GM18508 (cell line): ENCODE measurements around the gene NPC2.
A peak's percentile ranks its signal among the peaks of the same experiment; 100 is the strongest.
"Not testable (repeated sequence)": the region's sequence is repeated elsewhere in the genome, so short reads cannot be mapped to it uniquely, and the experiment has no call there.

Experiments
- ATAC-seq: cut with Tn5 transposase; IDR thresholded peaks from one replicate; pipeline ENCODE4 v1.9.1; 2021; ENCODE audit warnings: moderate number of reproducible peaks; ENCODE audit not compliant: insufficient read depth, unreplicated experiment

The NPC2 gene

DNA sequence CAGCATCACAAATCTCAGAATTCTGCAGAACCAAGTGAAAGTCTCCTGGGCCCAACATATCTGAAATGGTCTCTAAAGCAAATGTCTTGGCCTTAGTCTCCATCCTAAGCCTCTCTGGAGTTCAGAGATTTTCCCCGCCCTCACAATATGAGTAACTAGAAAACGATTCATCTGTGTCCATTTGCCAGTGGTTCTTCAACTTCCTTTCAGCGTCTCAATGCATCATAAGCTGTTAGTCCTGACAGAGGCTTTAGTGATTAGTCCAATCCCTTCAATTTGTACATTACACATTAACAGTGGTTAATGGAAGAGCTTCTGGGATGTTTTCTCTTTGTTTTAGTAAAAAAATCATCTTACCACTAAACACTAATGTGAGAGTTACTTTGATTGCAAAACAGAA lies 17.4 kb downstream of the NPC2 start:
- ATAC-seq, result no peak

DNA sequence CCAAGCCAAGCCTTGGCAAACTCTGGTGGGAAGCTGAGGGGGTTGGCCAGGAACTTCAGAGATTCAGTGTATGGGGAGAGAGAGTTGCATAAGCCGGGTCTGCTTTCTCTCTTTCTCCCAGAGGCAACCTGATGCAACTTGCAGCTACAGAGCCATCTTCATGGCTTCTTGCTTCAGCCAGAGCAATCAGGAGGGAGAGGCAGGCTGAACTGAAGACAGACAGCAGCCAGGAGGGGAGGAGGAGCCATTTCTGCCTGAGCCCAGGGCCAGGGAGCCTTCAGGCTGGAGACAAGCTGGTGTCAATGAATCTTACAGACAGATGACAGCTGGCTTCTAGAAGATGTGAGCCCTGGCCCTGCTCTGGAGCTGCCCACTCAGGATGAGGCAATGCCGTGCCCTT lies 18.7 kb downstream of the NPC2 start:
- no peak for ATAC-seq

DNA sequence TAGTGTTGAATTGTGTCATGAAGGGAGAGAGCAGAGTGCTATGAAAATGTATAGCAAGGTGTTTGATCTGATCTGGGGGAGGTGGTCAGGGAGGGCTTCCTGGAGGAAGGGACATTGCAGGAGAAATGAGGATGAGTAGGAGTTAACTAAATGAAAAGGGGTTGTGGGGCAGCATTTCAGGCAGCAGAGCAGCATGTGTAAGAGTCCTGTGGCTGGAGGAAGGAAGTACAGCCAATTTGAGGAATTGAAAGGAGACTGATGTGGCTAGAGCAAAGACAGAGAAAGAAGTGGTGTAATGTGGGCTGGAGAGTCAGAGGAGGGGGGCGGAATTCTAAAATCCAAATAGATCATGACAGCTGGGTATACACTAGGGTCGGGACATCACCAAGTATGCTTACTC lies 20.5 kb downstream of the NPC2 start:
- ATAC-seq, result no peak

DNA sequence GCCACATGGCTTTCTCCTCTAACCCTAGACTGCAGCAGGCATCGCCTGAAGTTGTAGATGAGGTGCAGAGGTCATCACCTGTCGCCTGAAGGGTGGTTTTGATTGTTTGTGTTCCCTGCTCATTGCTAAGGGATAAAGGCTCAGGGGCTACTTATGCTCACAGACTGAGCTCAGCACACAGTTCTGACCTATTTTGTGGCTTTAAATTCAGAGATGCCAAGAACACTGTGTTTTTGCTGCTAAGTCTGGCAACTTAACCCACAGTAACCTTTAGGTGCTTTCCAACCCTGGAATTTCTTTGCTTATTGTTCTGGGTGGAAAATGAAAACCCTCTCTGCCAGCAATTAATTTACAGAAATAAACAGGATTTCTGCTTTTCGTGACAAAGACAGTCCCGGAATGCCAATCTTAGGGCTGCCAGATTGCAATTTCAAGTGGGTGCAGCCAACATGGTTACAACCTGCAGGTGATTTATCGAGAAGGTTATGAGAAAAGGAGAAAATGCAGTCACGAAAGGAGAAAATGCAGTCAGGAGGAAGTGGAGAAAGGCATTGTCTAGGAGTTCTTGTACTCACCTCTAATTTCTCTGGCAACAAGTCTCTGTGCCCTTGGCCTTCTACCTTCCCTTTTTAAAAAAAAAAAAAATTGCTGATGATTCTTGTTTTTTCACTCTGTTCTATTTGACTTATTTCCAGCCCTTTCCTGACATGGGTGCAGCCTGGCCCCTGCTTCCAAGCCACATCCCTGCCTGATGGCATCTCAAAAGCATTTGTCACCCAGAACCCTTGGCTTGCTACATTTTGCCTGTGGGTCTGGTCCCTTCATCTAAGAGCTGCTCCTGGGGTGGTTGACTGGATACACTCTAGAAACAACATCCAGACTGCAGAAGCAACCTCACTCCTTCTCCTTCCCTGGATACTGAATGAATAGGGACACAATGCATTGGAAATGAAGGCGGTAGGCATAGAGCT lies 23.3 kb downstream of the NPC2 start:
- no peak for ATAC-seq

DNA sequence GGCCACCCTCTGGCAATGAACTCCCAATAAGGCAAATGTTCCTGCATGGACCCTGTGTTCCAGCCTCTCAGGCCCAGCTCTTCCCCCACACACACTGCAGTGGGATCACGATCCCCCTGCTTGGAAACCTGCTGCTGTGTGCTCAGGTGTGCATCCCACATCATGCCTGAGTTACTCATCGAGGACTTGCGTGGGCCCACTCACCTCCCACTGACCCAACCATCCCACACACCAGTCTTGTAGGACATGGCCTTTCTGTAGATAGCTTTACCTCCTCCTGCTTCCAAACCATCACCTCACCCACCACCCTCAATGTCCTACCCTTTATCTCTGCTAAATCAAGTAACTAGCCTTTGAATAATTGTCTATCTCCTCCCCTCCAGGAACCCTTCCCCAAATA lies 24.6 kb downstream of the NPC2 start:
- ATAC-seq, result no peak

DNA sequence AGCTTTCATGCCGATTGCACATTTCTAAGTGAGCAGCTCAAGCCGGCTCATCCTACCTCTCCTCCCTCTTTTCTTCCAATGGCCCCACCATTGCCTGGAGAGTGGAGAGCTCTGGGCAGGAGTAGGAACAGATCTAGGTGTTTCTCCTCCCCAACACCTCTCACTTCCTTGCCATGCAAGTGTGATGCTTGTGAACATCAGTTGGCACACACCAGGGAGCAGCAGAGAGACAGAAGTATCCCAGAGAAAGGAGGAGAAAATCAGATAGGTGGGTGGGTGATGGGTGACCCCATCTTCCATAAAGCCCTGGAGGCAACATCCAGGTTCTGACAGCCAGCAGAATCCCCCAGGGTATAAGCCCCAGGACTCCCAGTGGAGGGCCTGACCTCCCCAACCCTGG lies 27.8 kb downstream of the NPC2 start:
- ATAC-seq, result no peak

DNA sequence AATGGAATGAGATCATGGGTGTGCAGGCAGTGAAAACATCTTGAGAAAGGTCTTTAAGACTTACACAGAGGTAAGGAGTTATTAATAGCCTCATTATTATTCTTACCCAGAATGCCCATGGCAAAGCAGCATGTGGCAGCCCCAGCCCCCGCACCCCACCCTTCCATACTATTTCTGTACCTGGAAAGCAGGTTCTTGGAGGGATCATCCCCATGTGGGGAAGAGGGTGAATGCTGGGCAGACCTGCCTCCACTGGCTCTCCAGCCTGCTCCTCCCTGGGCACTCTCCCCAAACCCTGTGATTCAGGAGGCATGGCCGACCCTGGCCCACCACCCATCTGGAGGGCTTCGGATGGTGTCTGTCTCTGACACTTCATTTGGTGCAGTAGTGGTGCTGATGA lies 28.3 kb downstream of the NPC2 start:
- ATAC-seq, result no peak

DNA sequence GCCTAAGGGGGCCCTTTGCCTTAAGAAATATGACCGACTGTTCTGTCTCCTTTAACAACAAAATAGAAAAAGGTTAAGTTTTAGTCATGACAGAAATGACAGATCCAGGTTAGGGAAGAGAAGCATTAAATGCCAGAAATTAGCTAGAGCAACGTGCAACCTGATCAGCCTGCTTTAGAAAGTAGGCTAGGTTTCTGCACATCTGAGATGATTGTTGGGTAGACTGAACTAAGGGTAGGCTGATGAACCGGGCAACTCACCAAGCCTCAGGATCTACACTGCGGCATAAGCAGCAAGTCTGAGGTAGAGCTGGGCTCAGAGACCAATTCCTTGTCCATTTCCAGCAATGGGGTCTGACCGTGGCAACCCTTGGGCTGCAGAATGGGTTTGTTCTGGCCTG lies 29.4 kb downstream of the NPC2 start:
- no peak for ATAC-seq

DNA sequence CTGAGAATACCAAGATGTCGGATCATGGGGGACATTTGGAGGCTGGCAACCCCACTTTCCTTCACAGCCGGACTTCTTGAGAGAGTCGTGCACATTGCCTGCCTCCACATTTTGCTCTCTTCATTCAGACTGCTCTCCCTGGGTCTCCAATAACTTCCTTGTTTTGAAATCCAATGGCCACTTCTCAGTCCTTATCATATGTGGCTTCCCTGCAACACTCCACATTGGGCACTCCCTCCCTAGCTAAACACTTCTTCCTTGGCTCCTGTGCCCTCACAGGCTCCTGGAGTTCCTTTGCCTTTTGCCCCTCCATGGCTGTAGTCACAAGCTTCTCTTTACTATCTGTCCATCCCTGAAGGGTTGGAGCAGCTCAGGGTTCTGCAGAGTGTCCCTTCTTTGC lies 30.1 kb downstream of the NPC2 start:
- ATAC-seq, result no peak

DNA sequence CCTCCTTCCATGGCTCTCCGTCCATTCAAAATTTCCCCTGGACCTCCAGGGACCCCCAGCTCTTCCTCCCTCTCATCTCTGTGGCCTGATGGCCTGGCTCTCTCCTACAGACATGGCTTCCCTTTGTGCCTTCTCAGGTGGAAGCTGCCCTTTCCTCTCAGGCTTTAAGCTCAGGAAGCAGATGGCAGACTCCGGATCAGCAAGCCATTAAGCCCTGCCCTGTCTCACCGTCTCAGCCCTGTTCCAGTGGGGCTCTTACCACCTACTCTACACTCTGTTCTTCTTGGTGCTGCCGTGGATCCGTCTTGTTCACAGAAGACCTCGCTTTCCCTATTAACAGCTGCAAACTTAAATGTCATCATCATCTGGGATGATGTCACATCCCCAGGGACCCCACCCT lies 33.1 kb downstream of the NPC2 start:
- no peak for ATAC-seq

DNA sequence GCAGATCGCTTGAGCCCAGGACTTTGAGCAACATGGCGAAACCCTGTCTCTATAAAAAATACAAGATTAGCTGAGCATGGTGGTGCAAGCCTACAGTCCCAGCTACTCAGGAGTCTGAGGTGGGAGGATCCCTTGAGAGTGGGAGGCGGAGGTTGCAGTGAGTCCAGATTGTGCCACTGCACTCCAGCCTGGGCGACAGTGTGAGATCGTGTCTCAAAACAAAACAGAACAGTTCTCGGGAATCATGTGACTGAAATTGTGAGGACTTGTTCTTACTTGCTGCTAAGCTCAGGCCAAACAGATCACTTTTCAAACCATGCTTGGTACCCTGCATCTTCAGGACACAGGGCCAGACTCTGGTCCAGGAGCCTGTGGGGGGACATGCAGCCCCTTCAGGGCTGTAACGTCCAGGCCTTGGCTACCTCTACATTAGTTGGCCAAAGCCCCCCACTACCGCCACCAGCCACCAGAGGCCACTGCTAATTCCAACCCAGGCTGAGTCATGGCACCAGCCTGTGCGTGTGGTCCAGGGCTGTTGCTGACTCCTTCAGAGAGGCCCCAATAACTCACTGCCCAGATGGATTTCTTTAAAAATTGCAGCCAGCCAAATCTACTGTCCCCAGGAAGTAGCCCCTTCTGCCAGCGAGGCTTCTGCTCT lies 33.7 kb downstream of the NPC2 start:
- peak; percentile 55 for ATAC-seq

DNA sequence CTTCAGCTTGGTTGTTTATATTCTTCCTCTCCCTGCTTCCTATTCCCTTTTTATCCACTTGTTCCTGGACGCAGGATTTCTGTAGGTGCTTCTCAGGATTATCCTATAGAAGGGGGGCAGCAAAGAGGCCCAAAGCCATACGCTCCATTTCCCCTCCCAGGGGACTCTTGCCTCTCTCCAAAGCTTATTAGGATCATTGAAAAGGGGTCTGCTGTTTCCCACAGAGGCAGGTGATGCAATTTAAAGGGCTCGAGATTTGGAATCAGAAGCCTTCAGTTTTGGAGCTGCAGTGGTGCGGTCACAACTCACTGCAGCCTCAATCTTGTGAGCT lies 35.6 kb downstream of the NPC2 start:
- no peak for ATAC-seq

DNA sequence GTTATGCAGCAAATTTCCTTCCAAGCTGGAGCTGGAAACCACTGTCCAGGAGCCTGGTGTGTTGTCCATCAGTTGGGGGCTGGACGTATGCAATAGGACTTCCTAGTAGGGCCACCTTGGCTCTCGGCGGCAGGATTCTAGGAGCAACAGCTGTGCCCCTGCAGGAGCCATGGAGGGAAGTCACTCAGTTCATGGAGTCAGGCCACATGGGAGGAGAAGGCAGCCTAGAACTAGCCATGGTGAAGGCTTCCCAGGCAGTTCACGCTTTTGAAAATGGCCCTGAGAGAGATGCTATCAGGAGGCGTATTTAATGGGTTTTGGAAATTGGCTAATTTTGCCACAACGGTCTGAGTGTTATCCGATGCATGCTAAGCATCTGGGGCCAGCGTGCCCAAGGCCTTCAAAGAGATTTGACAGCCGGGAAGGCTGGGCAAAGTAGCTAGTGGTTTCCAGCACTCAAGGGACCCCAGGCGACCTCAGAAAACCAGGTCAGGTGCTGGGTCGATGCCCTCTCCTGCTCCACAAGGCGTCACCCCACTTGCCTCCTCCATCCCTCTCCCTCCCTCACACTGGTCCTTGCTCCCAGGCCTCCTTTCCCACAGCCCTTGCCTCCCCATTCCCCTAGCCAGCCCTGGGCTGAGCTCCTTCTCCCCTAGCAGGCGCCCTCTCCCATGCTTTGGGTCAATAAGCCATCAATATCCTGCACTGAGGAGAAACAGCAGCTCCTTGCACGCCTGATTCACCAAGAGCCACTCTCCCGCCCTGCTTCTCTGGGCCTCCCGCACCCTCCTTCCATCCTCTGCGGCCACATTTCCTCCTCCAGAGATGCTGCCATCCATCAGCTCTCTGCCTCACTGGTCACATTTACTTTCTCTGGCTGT lies 36.2 kb downstream of the NPC2 start:
- ATAC-seq, result no peak

DNA sequence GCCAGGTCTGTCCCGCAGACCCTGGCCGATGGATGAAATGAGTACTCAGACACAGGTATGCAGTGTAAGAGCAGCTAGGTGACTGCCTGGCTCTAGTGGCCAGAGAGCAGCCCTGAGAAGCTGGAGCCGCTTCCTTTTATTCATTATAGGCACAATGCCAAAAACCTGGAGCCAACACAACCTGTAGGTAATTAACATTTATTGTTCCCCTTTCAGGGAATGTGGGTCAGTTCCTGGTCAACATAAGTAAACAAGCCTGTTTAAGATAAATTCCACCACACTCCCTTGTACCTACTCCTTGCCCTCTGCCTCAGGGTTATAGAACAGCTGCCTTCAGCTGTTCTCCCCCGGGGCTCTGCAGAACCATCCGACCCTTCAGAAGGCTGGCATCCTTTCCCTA lies 38.7 kb downstream of the NPC2 start:
- ATAC-seq, result not testable (repeated sequence)

DNA sequence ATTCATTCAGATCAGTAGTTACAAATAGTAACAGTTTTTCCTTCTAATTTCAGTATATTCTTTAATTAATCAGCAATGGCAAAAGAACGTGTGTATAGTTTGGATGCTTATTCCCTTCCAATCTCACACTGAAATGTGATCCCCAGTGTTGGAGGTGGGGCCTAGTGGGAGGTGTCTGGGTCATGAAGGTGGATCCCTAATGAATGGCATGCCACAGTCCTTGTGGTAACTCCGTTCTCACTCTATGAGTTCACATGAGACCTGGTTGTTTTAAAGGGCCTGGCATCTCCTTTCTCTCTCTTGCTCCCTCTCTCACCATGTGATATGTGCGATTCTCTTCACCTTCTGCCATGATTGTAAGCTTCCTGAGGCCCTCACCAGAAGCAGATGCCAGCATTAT lies 48.2 kb downstream of the NPC2 start:
- ATAC-seq, result no peak

DNA sequence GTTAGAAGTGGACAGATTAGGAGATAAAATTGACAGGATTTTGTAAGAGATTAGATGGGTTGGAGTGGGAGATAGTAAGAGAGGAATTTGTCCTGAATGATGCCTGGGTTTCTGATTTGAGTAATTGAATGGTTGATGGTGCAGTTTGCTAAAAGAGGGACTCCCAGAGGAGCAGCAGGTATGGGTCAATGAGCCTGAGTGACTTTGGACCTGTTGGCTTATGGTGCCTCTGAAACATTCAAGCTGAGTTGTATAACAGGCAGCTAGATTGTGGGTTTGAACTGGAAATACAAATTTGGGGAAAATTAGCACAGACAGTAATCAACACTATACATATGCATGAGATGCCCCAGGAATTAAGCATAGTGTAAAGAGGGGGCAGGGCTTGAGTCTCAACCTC lies 50.3 kb downstream of the NPC2 start:
- no peak for ATAC-seq

DNA sequence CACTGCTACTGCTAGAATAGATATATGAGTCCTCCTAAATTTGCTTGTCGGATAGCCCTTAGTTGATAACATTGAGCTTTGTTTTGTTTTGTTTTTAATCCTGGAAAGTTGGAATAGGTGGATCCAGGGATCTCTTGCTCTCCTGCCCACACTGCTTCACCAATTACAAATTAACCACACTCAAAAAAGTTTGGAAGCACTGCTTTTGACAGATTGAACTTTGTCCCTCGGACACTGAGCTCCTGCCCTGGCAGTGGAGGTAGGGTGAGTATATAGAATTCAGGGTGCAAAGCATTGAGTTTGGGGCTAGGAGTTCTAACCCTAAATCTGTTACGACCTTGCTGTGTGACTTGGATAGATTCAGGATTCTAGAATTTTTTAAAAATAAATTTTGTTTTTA lies 52.0 kb downstream of the NPC2 start:
- no peak for ATAC-seq

DNA sequence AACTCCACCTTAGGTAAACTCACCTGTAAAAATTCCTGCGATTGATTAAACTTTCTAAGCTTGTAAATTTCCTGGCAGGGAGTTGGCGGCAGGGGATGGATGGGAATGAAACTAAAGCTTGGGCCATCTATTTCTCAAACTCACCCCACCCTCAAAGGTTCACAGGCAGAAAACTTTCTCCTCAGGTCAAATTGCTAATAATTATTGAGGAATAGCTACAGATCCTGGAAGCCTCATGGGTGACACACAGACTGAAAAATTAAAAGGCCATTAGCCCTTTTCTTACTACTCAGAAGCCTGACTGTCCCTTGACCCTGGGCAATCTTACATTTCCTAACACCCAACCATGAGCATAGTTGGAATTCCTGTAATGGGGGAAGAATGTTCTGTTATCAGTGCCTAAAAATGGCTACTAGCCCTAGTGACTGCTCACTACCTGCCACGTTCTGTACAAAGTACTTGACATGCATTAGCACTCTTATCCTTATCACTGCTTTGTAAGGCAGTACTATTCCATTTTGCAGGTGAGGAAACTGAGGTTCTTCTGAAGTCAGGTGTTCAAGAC lies 54.7 kb downstream of the NPC2 start:
- ATAC-seq, result no peak

DNA sequence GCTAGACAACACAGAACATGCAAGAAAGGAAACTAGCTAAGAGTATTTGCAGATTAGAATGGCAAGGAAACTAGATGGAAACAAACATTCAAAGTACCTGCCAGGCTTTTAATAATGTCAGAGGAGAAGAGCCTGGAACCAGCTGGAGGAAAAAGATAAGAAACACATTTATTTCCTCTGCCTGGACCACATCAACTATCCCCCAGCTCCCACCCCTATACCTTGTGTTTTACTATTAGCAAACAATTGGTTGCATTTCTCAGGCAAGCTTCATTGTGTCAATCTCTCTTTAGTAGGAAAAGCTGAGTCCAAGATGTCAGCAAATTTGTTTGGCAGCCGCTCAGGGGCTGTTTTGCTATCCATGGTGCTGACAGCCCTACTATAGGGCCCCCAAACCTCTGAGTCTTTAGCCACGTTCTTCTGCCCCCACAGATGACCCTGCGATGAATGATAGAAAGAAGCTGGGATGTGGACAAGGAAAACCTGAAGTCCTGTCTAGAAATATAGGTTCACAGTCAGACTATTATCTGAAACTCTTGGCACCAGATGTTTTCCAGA lies 55.5 kb downstream of the NPC2 start:
- ATAC-seq, result no peak

DNA sequence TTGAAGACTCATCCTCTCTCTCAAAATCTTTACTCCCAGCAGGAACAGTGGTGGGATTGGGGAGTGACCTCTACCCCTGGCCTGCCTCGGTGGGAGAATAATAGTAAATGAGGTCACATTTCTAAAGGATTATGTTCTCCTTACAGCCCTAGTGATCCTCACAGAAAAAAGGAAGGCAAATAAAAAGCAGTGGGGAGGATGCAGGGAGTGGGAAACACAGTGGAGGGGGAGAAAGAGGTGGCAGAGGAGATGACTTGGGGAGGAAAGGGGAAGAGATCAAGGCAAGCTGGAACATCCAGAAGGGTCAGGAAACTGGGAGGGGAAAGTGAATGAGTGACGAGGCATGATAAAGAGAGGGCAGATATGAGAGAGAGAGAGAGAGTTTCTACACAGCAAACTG lies 58.8 kb downstream of the NPC2 start:
- no peak for ATAC-seq
